Measurements from ENCODE around the gene LPIN3. TPM values are rescaled to one million over a fixed set of nuclear protein-coding genes. Genes with fewer than 3 reads are reported as not detected.

The LPIN3 gene
- total RNA-seq = 1 to 10 TPM; 2.5 to 2.6 TPM

- peak; percentile 80 to 81 for ATAC-seq (replicated peaks in 1 of 2)
- Mint-ChIP-seq H3K36me3 (ENCODE audit: insufficient read depth in 2 of 2) (no peaks in the 10 kb centered on the region), H3K27ac (peak within 1 kb of the TSS; percentile 38), H3K9me3 (no peaks in the 10 kb centered on the region), H3K4me1 (ENCODE audit: low read depth) (peaks cover 13% of the 10 kb centered on the region), H3K27me3 (ENCODE audit: low read depth) (peaks cover 9% of the 10 kb centered on the region), H3K4me3 (peak within 1 kb of the TSS; percentile 95 to 97)
- DNase-seq = peak; percentile 65 to 67
Observed at GRCh38 chr20:41340327-41341055, at the start of gene LPIN3. Gene LPIN3 (plus strand): TSS chr20:41340821. CDS start chr20:41345804, 4,983 bp downstream.

- Mint-ChIP-seq H3K36me3 (ENCODE audit: insufficient read depth in 2 of 2) (no peaks in the 10 kb centered on the region), H3K27ac (no peak overlapping the region), H3K4me3 (no peak overlapping the region), H3K27me3 (ENCODE audit: low read depth) (no peaks in the 10 kb centered on the region), H3K9me3 (no peaks in the 10 kb centered on the region), H3K4me1 (ENCODE audit: low read depth) (no peaks in the 10 kb centered on the region)
- ATAC-seq (replicated peaks in 1 of 2) (no peak), DNase-seq (no peak)
Observed at GRCh38 chr20:41293269-41294037, 47.2 kb upstream of the LPIN3 start.

GRCh38 chr20:41299899-41300298 lies 40.7 kb upstream of the LPIN3 start:
- DNase-seq (no peak), ATAC-seq (replicated peaks in 1 of 2) (no peak)
- Mint-ChIP-seq H3K9me3 (no peaks in the 10 kb centered on the region), H3K4me3 (no peak overlapping the region), H3K27me3 (ENCODE audit: low read depth) (no peaks in the 10 kb centered on the region), H3K36me3 (ENCODE audit: insufficient read depth in 2 of 2) (no peaks in the 10 kb centered on the region), H3K4me1 (ENCODE audit: low read depth) (no peaks in the 10 kb centered on the region), H3K27ac (no peak overlapping the region)

GRCh38 chr20:41300383-41300782 lies 40.2 kb upstream of the LPIN3 start:
- Mint-ChIP-seq H3K4me1 (ENCODE audit: low read depth) (no peaks in the 10 kb centered on the region), H3K36me3 (ENCODE audit: insufficient read depth in 2 of 2) (no peaks in the 10 kb centered on the region), H3K27me3 (ENCODE audit: low read depth) (no peaks in the 10 kb centered on the region), H3K27ac (no peak overlapping the region), H3K4me3 (no peak overlapping the region), H3K9me3 (no peaks in the 10 kb centered on the region)
- DNase-seq (no peak), ATAC-seq (replicated peaks in 1 of 2) (no peak)

DNA sequence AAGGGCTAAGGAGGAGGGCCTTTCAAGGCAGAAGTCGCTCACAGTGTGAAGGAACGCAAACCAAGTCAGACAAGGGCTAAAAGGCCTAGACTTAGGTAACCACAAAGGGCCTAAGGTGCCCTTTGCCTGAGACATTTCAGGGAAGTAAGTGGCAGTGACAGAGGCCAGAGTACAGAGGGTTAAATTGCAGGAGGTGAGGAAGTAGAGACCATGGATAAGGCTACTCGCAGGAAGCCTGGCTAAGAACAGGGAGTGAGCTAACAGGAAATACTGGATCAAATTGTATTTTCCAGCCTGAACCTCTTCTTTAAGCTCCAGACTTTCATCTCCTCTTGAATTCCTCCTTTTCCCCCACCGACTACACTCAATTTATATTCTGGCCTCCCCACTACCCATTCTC lies 39.7 kb upstream of the LPIN3 start:
- ATAC-seq (replicated peaks in 1 of 2) (no peak), DNase-seq (no peak)
- Mint-ChIP-seq H3K9me3 (no peaks in the 10 kb centered on the region), H3K4me3 (no peak overlapping the region), H3K27me3 (ENCODE audit: low read depth) (no peaks in the 10 kb centered on the region), H3K36me3 (ENCODE audit: insufficient read depth in 2 of 2) (no peaks in the 10 kb centered on the region), H3K27ac (no peak overlapping the region), H3K4me1 (ENCODE audit: low read depth) (no peaks in the 10 kb centered on the region)

DNA sequence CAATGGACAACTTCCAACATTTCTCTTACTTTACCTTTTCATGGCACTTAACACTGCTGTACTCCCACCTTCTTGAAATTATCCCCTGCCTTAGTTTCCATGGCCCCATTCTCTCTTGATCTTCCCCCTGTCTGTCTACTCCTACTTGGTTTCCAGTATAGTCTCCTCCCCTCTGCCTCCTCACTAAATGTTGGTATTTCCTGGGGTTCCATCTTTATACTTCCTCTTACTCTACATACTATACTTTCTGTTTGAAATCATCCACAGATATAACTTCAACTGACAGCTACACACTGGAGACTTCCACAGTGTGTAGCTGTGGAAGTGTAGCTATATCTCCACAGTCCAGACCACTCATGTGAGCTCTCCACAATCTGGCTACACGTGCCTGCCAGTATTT lies 36.6 kb upstream of the LPIN3 start:
- H3K4me1 Mint-ChIP-seq (ENCODE audit: low read depth) = no peaks in the 10 kb centered on the region
- ATAC-seq (replicated peaks in 1 of 2) = no peak
- H3K27ac Mint-ChIP-seq = no peak overlapping the region
- no peak overlapping the region for H3K4me3 Mint-ChIP-seq
- no peaks in the 10 kb centered on the region for H3K36me3 Mint-ChIP-seq (ENCODE audit: insufficient read depth in 2 of 2)
- no peaks in the 10 kb centered on the region for H3K27me3 Mint-ChIP-seq (ENCODE audit: low read depth)
- DNase-seq = no peak
- H3K9me3 Mint-ChIP-seq = no peaks in the 10 kb centered on the region

DNA sequence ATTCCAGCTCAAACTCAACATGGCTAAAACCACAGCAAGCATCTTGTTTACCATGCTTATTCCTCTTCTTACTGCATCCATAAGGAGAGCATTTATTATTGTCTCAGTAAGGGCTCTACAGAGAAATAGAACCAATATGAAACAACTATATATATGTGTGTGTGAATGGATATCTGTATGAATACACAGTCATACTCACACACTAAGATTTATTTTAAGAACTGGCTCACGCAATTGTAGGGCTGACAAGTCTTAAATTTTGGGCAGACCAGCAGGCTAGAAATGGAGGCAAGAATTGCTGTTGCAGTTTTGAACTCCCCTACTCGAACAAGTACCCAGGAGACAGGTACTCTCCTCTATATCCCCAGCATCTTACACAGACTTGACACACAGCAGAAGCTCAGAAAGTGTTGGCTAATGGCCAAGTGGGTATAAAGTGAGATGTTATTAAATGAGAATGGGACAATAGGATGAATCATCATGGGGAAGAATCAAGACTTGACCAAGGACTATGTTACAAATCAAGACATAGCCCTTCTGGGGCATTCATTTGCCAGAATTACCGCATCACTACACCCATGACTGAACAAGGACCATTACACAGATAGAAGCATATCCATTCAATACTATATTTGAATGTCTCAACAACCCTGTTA lies 36.1 kb upstream of the LPIN3 start:
- H3K9me3 Mint-ChIP-seq = no peaks in the 10 kb centered on the region
- DNase-seq (no peak), ATAC-seq (replicated peaks in 1 of 2) (no peak)
- H3K27ac Mint-ChIP-seq = no peak overlapping the region
- no peak overlapping the region for H3K4me3 Mint-ChIP-seq
- no peaks in the 10 kb centered on the region for H3K27me3 Mint-ChIP-seq (ENCODE audit: low read depth)
- H3K4me1 Mint-ChIP-seq (ENCODE audit: low read depth) = no peaks in the 10 kb centered on the region
- H3K36me3 Mint-ChIP-seq (ENCODE audit: insufficient read depth in 2 of 2) = no peaks in the 10 kb centered on the region

GRCh38 chr20:41306061-41306727 lies 34.4 kb upstream of the LPIN3 start:
- Mint-ChIP-seq H3K36me3 (ENCODE audit: insufficient read depth in 2 of 2) (no peaks in the 10 kb centered on the region), H3K27ac (no peak overlapping the region), H3K4me3 (no peak overlapping the region), H3K9me3 (no peaks in the 10 kb centered on the region), H3K27me3 (ENCODE audit: low read depth) (no peaks in the 10 kb centered on the region), H3K4me1 (ENCODE audit: low read depth) (no peaks in the 10 kb centered on the region)
- no peak for ATAC-seq (replicated peaks in 1 of 2)
- DNase-seq = no peak

GRCh38 chr20:41307021-41307420 lies 33.6 kb upstream of the LPIN3 start:
- no peaks in the 10 kb centered on the region for H3K9me3 Mint-ChIP-seq
- no peaks in the 10 kb centered on the region for H3K4me1 Mint-ChIP-seq (ENCODE audit: low read depth)
- ATAC-seq (replicated peaks in 1 of 2) (no peak), DNase-seq (no peak)
- no peaks in the 10 kb centered on the region for H3K36me3 Mint-ChIP-seq (ENCODE audit: insufficient read depth in 2 of 2)
- H3K27me3 Mint-ChIP-seq (ENCODE audit: low read depth) = no peaks in the 10 kb centered on the region
- no peak overlapping the region for H3K27ac Mint-ChIP-seq
- no peak overlapping the region for H3K4me3 Mint-ChIP-seq

GRCh38 chr20:41308290-41308711 lies 32.3 kb upstream of the LPIN3 start:
- no peak for ATAC-seq (replicated peaks in 1 of 2)
- Mint-ChIP-seq H3K27ac (no peak overlapping the region), H3K4me3 (no peak overlapping the region), H3K27me3 (ENCODE audit: low read depth) (no peaks in the 10 kb centered on the region), H3K4me1 (ENCODE audit: low read depth) (no peaks in the 10 kb centered on the region), H3K36me3 (ENCODE audit: insufficient read depth in 2 of 2) (no peaks in the 10 kb centered on the region), H3K9me3 (no peaks in the 10 kb centered on the region)
- no peak for DNase-seq

- DNase-seq (no peak), ATAC-seq (replicated peaks in 1 of 2) (no peak)
- Mint-ChIP-seq H3K27me3 (ENCODE audit: low read depth) (no peaks in the 10 kb centered on the region), H3K9me3 (no peaks in the 10 kb centered on the region), H3K4me3 (no peak overlapping the region), H3K36me3 (ENCODE audit: insufficient read depth in 2 of 2) (no peaks in the 10 kb centered on the region), H3K4me1 (ENCODE audit: low read depth) (peaks cover 2% of the 10 kb centered on the region), H3K27ac (no peak overlapping the region)
Observed at GRCh38 chr20:41308726-41309413, 31.8 kb upstream of the LPIN3 start.

- H3K4me1 Mint-ChIP-seq (ENCODE audit: low read depth) = peaks cover 12% of the 10 kb centered on the region
- no peak for ATAC-seq (replicated peaks in 1 of 2)
- H3K36me3 Mint-ChIP-seq (ENCODE audit: insufficient read depth in 2 of 2) = no peaks in the 10 kb centered on the region
- no peak overlapping the region for H3K4me3 Mint-ChIP-seq
- H3K27me3 Mint-ChIP-seq (ENCODE audit: low read depth) = no peaks in the 10 kb centered on the region
- H3K27ac Mint-ChIP-seq = no peak overlapping the region
- no peak for DNase-seq
- H3K9me3 Mint-ChIP-seq = no peaks in the 10 kb centered on the region
Observed at GRCh38 chr20:41309817-41310216, 30.8 kb upstream of the LPIN3 start.

Data from activated T-cell treated with anti-CD3 and anti-CD28 coated beads, Interleukin-2, amount 50 U/mL, for 72 hours (primary cell).